Measurements from ENCODE around the gene EBF4. TPM values are rescaled to one million over a fixed set of nuclear protein-coding genes. Genes with fewer than 3 reads are reported as not detected.

EBF4 gene
- polyA plus RNA-seq, 3 donors, result 4.3 to 7.0 (median 4.7) TPM

DNA sequence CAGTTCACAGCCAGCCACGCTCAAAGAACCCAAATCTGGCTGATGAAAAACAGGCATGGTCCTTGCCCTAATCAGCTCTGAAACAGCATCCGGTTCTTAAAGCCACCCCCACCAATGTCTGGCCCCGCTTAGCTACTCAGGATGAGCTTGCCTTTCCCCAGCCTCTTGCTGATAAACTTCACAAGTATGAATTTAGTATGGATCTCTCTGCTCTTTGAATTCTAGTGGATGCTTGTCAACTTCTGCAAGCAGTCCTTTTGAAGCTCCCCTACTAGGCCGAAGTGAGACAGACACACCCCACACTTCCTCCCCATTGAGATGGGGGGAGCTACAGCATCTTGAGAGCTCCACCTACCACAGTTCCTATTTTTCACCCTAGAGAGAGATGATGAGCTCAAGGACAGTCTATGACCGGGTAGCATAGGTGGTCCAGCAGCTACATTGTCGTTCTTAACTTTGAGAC lies 36.7 kb downstream of the EBF4 start:
- WGBS, 3 donors, result 38 to 62% (median 46%) methylated on average over 6 of the region's 6 CpGs
- H3K27ac ChIP-seq (ENCODE audit: low read depth, low read length), result no peak overlapping the region

DNA sequence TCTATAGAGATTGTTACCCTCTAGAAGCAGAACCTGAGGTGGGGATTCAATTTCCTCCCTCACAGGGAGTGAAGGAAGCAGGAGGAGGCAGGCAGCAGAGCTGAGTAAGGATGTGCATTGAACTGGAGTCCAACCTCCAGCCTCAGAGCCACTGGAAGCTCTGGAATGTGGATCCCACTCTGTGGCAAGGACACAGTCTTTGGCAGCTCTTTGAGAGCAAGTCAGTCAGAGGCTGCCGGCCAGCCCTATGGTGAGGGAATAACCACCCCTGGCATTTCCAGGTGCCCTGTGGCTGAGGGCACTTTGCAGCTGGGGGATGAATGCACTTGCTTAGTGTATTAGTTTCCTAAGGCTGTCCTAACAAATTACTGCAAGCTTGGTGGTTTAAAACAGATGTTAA lies 37.2 kb downstream of the EBF4 start:
- H3K27ac ChIP-seq (ENCODE audit: low read depth, low read length), result no peak overlapping the region
- WGBS, 3 donors, result 41 to 83% (median 72%) methylated on average over 1 of the region's 1 CpG

- no peak overlapping the region for H3K27ac ChIP-seq (ENCODE audit: low read depth, low read length)
- 83 to 88% (median 84%) methylated on average over 2 of the region's 2 CpGs for whole genome bisulfite sequencing, 3 donors
Observed at GRCh38 chr20:2734899-2735298, 42.3 kb downstream of the EBF4 start.

GRCh38 chr20:2736441-2736840 lies 43.9 kb downstream of the EBF4 start:
- no peak overlapping the region for H3K27ac ChIP-seq (ENCODE audit: low read depth, low read length)
- 92 to 98% (median 97%) methylated on average over 3 of the region's 3 CpGs for WGBS, 3 donors

DNA sequence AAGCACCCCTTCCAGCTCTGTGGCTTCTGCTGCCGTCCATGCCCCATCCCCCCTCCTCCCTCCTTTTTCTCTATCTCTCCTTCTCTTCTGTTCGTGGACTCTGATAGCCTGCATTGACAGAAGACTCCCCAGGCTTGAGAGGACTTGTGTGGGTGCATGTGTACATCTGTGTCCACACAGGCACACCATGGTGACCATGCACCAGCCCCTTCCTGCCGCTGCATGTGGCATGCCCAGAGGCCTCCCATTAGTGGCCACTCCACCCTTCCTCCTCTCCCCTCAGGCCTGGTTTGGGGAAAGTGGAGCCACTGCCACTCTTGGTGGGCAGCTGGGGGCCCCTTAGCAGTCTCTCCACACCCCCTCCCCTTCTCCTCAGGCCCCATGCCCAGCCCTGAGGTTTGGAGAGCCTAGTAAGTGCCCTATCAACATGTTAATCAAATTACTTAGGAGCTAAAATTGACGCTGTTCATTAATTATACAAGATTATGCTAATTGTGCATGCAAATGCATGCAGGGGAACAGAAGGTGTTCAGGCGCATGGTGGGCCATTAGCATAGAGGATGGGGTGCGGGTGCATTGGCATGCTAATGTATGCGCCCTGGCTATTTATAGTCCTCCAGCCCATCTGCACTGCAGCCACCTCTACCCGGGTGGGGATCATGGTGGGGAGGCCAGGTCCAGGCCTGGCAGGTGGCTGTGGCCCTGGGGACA lies 45.9 kb downstream of the EBF4 start:
- 61 to 78% (median 64%) methylated on average over 8 of the region's 8 CpGs for WGBS, 3 donors
- H3K27ac ChIP-seq (ENCODE audit: low read depth, low read length), result no peak overlapping the region

DNA sequence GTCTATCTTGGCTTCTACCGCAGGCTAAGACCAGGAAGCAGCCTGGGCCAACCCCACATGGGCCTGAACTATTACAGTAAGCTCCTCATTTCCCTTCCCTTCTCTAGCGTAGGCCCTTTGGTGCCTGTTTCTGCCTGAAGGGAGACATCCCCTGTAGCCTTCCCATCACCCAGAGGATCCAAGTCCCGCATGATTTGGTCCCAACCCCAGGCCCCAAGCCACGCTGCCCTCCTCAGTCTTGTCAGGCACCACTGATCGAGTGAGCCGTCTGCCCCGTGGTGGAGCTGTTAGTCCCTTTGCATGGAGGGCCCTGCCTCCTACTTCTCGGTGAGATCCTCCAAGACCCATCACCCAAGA lies 46.4 kb downstream of the EBF4 start:
- H3K27ac ChIP-seq (ENCODE audit: low read depth, low read length), result no peak overlapping the region
- 84 to 91% (median 85%) methylated on average over 8 of the region's 8 CpGs for WGBS, 3 donors

- WGBS, 3 donors, result 70 to 83% (median 73%) methylated on average over 6 of the region's 6 CpGs
- H3K27ac ChIP-seq (ENCODE audit: low read depth, low read length), result no peak overlapping the region
Observed at GRCh38 chr20:2740702-2741101, 48.1 kb downstream of the EBF4 start.

DNA sequence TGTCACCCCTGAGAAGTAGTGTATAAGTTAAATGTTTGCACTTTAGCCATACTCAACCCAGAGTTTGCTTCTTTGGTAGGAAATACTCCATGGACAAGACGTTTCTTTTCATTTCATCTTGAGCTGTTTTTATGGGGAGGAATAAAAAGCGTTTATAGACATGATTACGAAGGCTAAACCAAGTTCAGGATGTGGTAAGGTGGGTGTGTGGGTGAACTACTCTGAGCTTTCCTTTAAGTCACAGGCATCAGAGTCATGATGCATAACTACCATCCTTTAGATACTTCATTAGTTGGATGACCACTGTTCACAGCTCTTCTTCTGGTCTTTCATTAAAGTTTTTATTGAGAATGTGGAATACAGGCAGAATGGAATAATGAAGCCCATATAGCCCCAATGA lies 48.9 kb downstream of the EBF4 start:
- WGBS, 3 donors, result 35 to 54% (median 42%) methylated on average over 3 of the region's 3 CpGs
- no peak overlapping the region for H3K27ac ChIP-seq (ENCODE audit: low read depth, low read length)

DNA sequence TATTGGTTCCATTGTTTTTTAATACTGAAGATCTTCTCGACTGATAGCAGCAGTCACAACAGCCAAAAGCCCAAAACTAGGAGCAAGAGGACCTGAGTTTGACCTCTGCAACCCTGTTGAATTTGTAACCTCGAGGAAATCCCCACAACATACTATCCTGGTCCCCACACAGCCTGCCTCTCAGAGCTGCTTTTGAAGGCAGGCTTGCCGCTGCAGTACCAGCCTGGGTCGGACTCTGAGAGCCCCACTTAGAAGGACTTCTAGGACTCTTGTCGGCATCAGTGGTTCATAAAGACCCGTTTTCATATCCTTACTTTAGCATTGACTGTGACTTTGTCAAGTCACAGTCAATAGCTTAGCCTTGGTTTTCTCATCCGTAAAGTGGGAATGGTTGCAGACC lies 49.3 kb downstream of the EBF4 start:
- H3K27ac ChIP-seq (ENCODE audit: low read depth, low read length), result no peak overlapping the region
- WGBS, 3 donors, result 83 to 87% (median 84%) methylated on average over 7 of the region's 7 CpGs

DNA sequence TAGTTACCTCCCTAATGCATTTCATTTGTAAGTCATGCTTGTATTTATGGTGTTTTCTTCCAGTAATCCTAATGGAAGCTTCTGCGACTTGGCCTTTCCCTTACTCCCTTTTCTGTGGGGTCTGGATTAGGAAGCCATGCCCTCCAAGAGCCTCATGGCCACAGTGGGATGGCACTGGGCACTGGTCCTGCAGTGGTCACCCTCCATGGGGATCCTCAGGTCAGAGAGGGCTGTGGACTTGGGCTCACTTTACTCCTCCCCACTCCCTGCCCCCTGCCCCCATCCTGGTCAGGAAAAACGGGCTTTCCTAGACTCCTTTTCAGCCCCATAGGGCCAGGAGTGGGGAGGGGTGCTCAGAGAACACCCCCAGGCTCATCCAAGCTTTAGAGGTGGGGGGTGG lies 49.9 kb downstream of the EBF4 start:
- H3K27ac ChIP-seq (ENCODE audit: low read depth, low read length), result no peak overlapping the region
- 75 to 78% (median 77%) methylated on average over 2 of the region's 2 CpGs for WGBS, 3 donors

DNA sequence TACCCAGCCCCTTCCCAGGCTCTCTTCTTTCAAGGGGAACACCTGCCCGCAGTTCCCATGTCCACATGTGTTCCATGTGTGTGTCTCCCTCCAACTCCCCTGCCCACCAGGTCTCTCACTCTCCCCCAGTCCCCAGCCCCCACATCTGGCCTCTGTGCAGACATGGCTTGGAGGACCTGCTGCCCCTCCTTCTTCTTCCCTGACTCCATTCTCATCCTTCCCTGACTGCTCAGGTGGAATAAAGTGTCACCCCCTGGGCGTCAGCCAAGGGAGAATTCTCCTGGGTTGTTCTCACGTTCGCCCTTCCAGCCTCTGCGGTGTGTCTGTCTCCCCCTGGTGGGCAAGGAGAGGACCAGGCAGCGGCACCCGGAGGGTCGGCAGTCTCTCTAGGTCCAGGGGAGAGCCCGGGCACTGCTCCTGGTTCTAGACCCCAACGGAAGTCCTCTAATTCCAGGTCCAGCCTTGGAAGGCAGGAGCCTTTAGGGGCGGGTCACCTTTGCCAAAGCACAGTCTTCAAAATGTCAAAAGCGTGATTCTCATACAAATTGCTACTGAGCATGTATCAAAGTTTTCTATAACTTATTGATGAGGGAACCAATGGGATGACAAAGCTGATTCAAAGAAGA lies 50.5 kb downstream of the EBF4 start:
- 6 to 12% (median 12%) methylated on average over 10 to 12 of the region's 12 CpGs for WGBS, 3 donors
- H3K27ac ChIP-seq (ENCODE audit: low read depth, low read length), result no peak overlapping the region

GRCh38 chr20:2745060-2745910 lies 52.7 kb downstream of the EBF4 start:
- 74 to 85% (median 78%) methylated on average over 12 of the region's 12 CpGs for WGBS, 3 donors

GRCh38 chr20:2745936-2746635 lies 53.5 kb downstream of the EBF4 start:
- WGBS, 3 donors, result 82 to 92% (median 92%) methylated on average over 4 of the region's 4 CpGs
- no peak overlapping the region for H3K27ac ChIP-seq (ENCODE audit: low read depth, low read length)

More at GRCh38 chr20:2745060-2745910, 52.7 kb downstream of the EBF4 start:
- no peak overlapping the region for H3K27ac ChIP-seq (ENCODE audit: low read depth, low read length)

DNA sequence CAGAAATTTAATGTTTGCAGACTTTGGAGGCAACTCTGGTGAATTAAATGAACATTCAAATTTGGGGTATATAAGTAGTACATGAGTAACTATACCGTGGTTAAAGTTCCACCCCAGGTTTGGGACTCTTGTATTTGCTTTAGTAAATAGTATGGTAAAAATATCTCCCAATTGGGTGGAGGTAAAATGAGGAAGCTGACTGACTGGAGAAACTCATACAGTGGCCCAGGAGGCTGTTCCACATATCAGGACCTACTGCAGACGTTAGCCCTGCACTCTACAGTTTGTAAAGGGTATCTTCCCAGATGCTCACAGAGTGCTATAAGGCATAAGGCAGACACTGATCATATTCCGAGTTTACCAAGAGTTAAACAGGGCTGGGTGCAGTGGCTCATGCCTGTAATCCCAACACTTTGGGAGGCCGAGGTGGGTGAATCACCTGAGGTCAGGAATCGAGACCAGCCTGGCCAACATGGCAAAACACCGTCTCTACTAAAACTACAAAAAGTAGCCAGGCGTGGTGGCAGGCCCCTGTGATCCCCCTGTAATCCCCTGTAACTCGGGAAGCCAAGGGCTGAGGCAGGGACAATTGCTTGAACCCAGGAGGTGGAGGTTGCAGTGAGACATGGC lies 54.2 kb downstream of the EBF4 start:
- no peak overlapping the region for H3K27ac ChIP-seq (ENCODE audit: low read depth, low read length)
- WGBS, 3 donors, result 63 to 74% (median 71%) methylated on average over 8 of the region's 8 CpGs

GRCh38 chr20:2747676-2748235 lies 55.2 kb downstream of the EBF4 start:
- WGBS, 3 donors, result 86 to 89% (median 89%) methylated on average over 8 of the region's 8 CpGs

GRCh38 chr20:2748551-2749342 lies 56.2 kb downstream of the EBF4 start:
- WGBS, 3 donors, result 64 to 68% (median 68%) methylated on average over 10 of the region's 10 CpGs
- no peak overlapping the region for H3K27ac ChIP-seq (ENCODE audit: low read depth, low read length)

More at GRCh38 chr20:2747676-2748235, 55.2 kb downstream of the EBF4 start:
- H3K27ac ChIP-seq (ENCODE audit: low read depth, low read length), result no peak overlapping the region

GRCh38 chr20:2749343-2749950 lies 56.9 kb downstream of the EBF4 start:
- 26 to 48% (median 36%) methylated on average over 46 to 49 of the region's 49 CpGs for WGBS, 3 donors
- no peak overlapping the region for H3K27ac ChIP-seq (ENCODE audit: low read depth, low read length)

Data from adipose tissue (tissue), 3 donors.